OCI-LY1 (cell line): ENCODE results near the gene DYSF.

Source experiments
- H2AFZ ChIP-seq: fragments of 200-600 bp; sonication (generic), shearing (Covaris generic); 2 replicates; pipeline ENCODE4 v1.6.0; 2014; ENCODE audit warnings: antibody characterized with exemption, mild to moderate bottlenecking, low read length
- H3F3A ChIP-seq: fragments of 200-600 bp; sonication (generic), shearing (Covaris generic); 2 replicates; pipeline ENCODE4 v1.6.0; 2014; ENCODE audit warnings: mild to moderate bottlenecking, antibody characterized with exemption, low read length, moderate library complexity; ENCODE audit not compliant: insufficient read depth
- H3K27ac ChIP-seq: fragments of 200-600 bp; sonication (generic); 2 replicates; pipeline ENCODE4 v1.5.1; 2014; ENCODE audit warnings: low read length, mixed run types, mild to moderate bottlenecking, low read depth; ENCODE audit not compliant: poor library complexity, severe bottlenecking
- H3K27me3 ChIP-seq: fragments of 200-600 bp; sonication (generic); 2 replicates; pipeline ENCODE4 v1.6.0; 2014; ENCODE audit warnings: antibody characterized with exemption, mild to moderate bottlenecking, low read length, moderate library complexity; ENCODE audit not compliant: insufficient read depth
- H3K36me3 ChIP-seq: fragments of 200-600 bp; sonication (generic); 2 replicates; pipeline ENCODE4 v1.6.1; 2014; ENCODE audit warnings: mild to moderate bottlenecking, antibody characterized with exemption, low read length, moderate library complexity, mixed read lengths; ENCODE audit not compliant: insufficient read depth
- H3K4me1 ChIP-seq: fragments of 200-600 bp; sonication (generic); 2 replicates; pipeline ENCODE4 v1.5.1; 2014; ENCODE audit warnings: mild to moderate bottlenecking, low read length, moderate library complexity; ENCODE audit not compliant: insufficient read depth, severe bottlenecking
- H3K4me2 ChIP-seq: fragments of 200-600 bp; sonication (generic), shearing (Covaris generic); 2 replicates; pipeline ENCODE4 v1.6.1; 2014; ENCODE audit warnings: low read length
- H3K4me3 ChIP-seq: fragments of 200-600 bp; sonication (generic); 2 replicates; pipeline ENCODE4 v1.5.1; 2014; ENCODE audit warnings: low read length, low read depth, mild to moderate bottlenecking, mixed read lengths; ENCODE audit not compliant: poor library complexity, severe bottlenecking
- H3K79me2 ChIP-seq: fragments of 200-600 bp; shearing (Covaris generic); 2 replicates; pipeline ENCODE4 v1.6.1; 2016; ENCODE audit warnings: mixed run types, low read length, mixed read lengths; ENCODE audit not compliant: insufficient read depth
- H3K9ac ChIP-seq: fragments of 200-600 bp; sonication (generic), shearing (Covaris generic); 2 replicates; pipeline ENCODE4 v1.6.1; 2014; ENCODE audit warnings: mild to moderate bottlenecking, low read length, mixed read lengths
- H3K9me2 ChIP-seq: fragments of 200-600 bp; sonication (generic), shearing (Covaris generic); 2 replicates; pipeline ENCODE4 v1.6.1; 2014; ENCODE audit warnings: low read depth, mild to moderate bottlenecking, low read length, mixed read lengths
- H3K9me3 ChIP-seq: fragments of 200-600 bp; shearing (Covaris generic); 2 replicates; pipeline ENCODE4 v1.6.1; 2014; ENCODE audit warnings: low read length, mixed read lengths
- H4K20me1 ChIP-seq: fragments of 200-600 bp; sonication (generic), shearing (Covaris generic); 2 replicates; pipeline ENCODE4 v1.6.0; 2016; ENCODE audit warnings: mild to moderate bottlenecking, low read length; ENCODE audit not compliant: insufficient read depth
- CTCF ChIP-seq: fragments of 200-600 bp; sonication (generic), shearing (Covaris generic); IDR thresholded peaks from 2 replicates; pipeline ENCODE4 v1.5.1; 2017; ENCODE audit warnings: mild to moderate bottlenecking, antibody characterized with exemption, low read length, moderate library complexity, mixed read lengths
- EZH2 ChIP-seq: fragments of 200-600 bp; sonication (generic), shearing (Covaris generic); IDR thresholded peaks from 2 replicates; pipeline ENCODE4 v1.8.0; 2017; ENCODE audit warnings: borderline replicate concordance, mixed run types, mild to moderate bottlenecking, antibody characterized with exemption, low read length, moderate library complexity, mixed read lengths

The DYSF gene

GRCh38 chr2:71544919-71545571 lies 91.7 kb downstream of the DYSF start:
- Histone ChIP-seq H3K27me3 (no peaks in the 10 kb centered on the region; the same call in 1 of the 2 replicates), H3K9me3 (no peaks in the 10 kb centered on the region), H2AFZ (no peak overlapping the region), H3K9me2 (no peaks in the 10 kb centered on the region), H3K4me3 (no peak overlapping the region), H3K36me3 (no peaks in the 10 kb centered on the region), H3K27ac (no peak overlapping the region), H3K4me1 (peaks cover 4% of the 10 kb centered on the region), H3F3A (no peaks in the 10 kb centered on the region), H3K79me2 (no peaks in the 10 kb centered on the region), H4K20me1 (no peaks in the 10 kb centered on the region), H3K9ac (no peak overlapping the region), H3K4me2 (peak overlapping the region; percentile 32; the same call in 1 of the 2 replicates)
- TF ChIP-seq CTCF, result no peak
- TF ChIP-seq EZH2, result no peak

DNA sequence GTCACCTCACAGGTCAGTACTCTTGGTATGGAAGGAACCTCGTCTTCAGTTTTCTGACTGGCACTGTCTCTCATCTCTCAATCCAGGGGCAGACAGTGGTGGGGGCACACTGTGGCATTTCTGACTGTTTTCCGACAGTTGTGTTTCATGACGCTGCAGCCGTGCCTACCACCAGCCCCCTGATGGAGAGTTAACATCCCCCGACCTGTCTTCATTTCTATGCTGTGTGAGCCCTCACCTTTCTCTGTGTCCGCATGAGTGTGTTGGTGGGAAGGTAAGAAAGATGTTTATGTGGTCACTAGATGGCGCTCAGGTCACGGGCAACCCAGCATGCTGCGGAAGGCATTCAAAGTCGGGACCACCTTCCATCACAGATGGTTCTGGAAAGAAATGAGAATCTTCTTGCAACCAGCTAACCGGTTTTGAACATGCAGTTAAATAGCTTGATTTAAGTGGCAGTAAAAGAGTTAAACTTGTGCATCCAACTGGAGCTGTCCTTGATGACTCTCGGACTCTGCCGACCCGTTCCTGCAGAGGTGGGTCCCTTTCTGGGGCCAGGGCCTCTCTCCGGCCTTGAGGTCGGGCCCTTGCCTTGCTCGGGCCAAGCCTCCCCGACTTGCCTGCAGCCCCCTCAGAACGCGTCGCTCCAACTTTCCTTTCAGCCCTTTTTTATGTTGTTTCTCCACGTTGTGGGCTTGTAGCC lies 92.4 kb downstream of the DYSF start:
- Histone ChIP-seq H3K9me2 (no peaks in the 10 kb centered on the region), H3K27me3 (no peaks in the 10 kb centered on the region; the same call in 1 of the 2 replicates), H3K79me2 (no peaks in the 10 kb centered on the region), H2AFZ (no peak overlapping the region), H3K4me1 (peaks cover 4% of the 10 kb centered on the region), H3K27ac (no peak overlapping the region), H3K4me3 (no peak overlapping the region), H3F3A (no peaks in the 10 kb centered on the region), H4K20me1 (no peaks in the 10 kb centered on the region), H3K4me2 (peak overlapping the region; percentile 32; the same call in 1 of the 2 replicates), H3K9me3 (no peaks in the 10 kb centered on the region), H3K36me3 (no peaks in the 10 kb centered on the region), H3K9ac (no peak overlapping the region)
- TF ChIP-seq CTCF (peak; percentile 79), EZH2 (no peak)

GRCh38 chr2:71546275-71546638 lies 92.9 kb downstream of the DYSF start:
- Histone ChIP-seq H2AFZ (no peak overlapping the region), H3K27ac (no peak overlapping the region), H3K9ac (no peak overlapping the region), H3K4me2 (no peak overlapping the region), H3K4me3 (no peak overlapping the region), H3K4me1 (peaks cover 4% of the 10 kb centered on the region), H3K9me2 (no peaks in the 10 kb centered on the region), H3K79me2 (no peaks in the 10 kb centered on the region), H3K36me3 (no peaks in the 10 kb centered on the region), H3K27me3 (no peaks in the 10 kb centered on the region; the same call in 1 of the 2 replicates), H4K20me1 (no peaks in the 10 kb centered on the region), H3K9me3 (no peaks in the 10 kb centered on the region), H3F3A (no peaks in the 10 kb centered on the region)
- no peak for TF ChIP-seq EZH2
- TF ChIP-seq CTCF, result no peak
